ENCODE results near the gene KIF22.
"Not testable (repeated sequence)": the region's sequence is repeated elsewhere in the genome, so short reads cannot be mapped to it uniquely, and the experiment has no call there.

KIF22 gene

GRCh38 chr16:29790183-29790948, at the start of gene KIF22:
Gene KIF22 (plus strand): TSS chr16:29790751. CDS start chr16:29790760, 9 bp downstream.
- DNase-seq (ENCODE audit: low read depth) = peak; percentile 96

- no peak for DNase-seq (ENCODE audit: low read depth)
These were observed 47.8 kb upstream of the KIF22 start for GRCh38 chr16:29742683-29743275.

GRCh38 chr16:29743475-29743826, 47.1 kb upstream of the KIF22 start:
- DNase-seq (ENCODE audit: low read depth) = no peak

GRCh38 chr16:29743827-29744531, 46.6 kb upstream of the KIF22 start:
- DNase-seq (ENCODE audit: low read depth) = no peak

- DNase-seq (ENCODE audit: low read depth) = no peak
These were observed 45.9 kb upstream of the KIF22 start for GRCh38 chr16:29744541-29745101.

GRCh38 chr16:29745121-29745852, 45.3 kb upstream of the KIF22 start:
- DNase-seq (ENCODE audit: low read depth) = no peak

GRCh38 chr16:29745853-29746345, 44.7 kb upstream of the KIF22 start, which contains the start of gene C16orf54:
Gene C16orf54 (minus strand): TSS chr16:29745990. CDS start chr16:29744951, 1,039 bp downstream.
- no peak for DNase-seq (ENCODE audit: low read depth)

- not testable (repeated sequence) for DNase-seq (ENCODE audit: low read depth)
These were observed 44.0 kb upstream of the KIF22 start for GRCh38 chr16:29746518-29746917.

- no peak for DNase-seq (ENCODE audit: low read depth)
These were observed 42.4 kb upstream of the KIF22 start for GRCh38 chr16:29747947-29748759.

- DNase-seq (ENCODE audit: low read depth) = not testable (repeated sequence)
These were observed 41.8 kb upstream of the KIF22 start for GRCh38 chr16:29748760-29749149.

- no peak for DNase-seq (ENCODE audit: low read depth)
These were observed 37.0 kb upstream of the KIF22 start for GRCh38 chr16:29753516-29753915.

GRCh38 chr16:29756654-29757053, 33.9 kb upstream of the KIF22 start:
- DNase-seq (ENCODE audit: low read depth) = no peak

GRCh38 chr16:29757086-29757485, 33.5 kb upstream of the KIF22 start:
- DNase-seq (ENCODE audit: low read depth) = not testable (repeated sequence)

GRCh38 chr16:29757950-29758466, 32.5 kb upstream of the KIF22 start:
- DNase-seq (ENCODE audit: low read depth) = peak; percentile 3

- DNase-seq (ENCODE audit: low read depth) = no peak
These were observed 29.8 kb upstream of the KIF22 start for GRCh38 chr16:29760567-29761279.

GRCh38 chr16:29761280-29761651, 29.3 kb upstream of the KIF22 start:
- not testable (repeated sequence) for DNase-seq (ENCODE audit: low read depth)

- no peak for DNase-seq (ENCODE audit: low read depth)
These were observed 28.7 kb upstream of the KIF22 start for GRCh38 chr16:29761882-29762281.

GRCh38 chr16:29763326-29763725, 27.2 kb upstream of the KIF22 start:
- no peak for DNase-seq (ENCODE audit: low read depth)

- no peak for DNase-seq (ENCODE audit: low read depth)
These were observed 25.2 kb upstream of the KIF22 start for GRCh38 chr16:29765167-29766032.
